PC-9 (cell line): ENCODE data around the gene TTC14.

ENCODE experiments used
- CTCF ChIP-seq: fragments of 200-600 bp; sonication (generic); conservative IDR thresholded peaks from 2 replicates; pipeline ENCODE4 v1.6.1; 2017; ENCODE audit warnings: mixed run types, antibody characterized with exemption, mild to moderate bottlenecking, moderate library complexity
- EZH2 ChIP-seq: fragments of 200-600 bp; sonication (generic); IDR thresholded peaks from 2 replicates; pipeline ENCODE4 v1.8.0; 2017; ENCODE audit warnings: antibody characterized with exemption, low read depth

- TF ChIP-seq CTCF (no peak), EZH2 (no peak)
Observed at GRCh38 chr3:180619723-180620122, 17.8 kb downstream of the TTC14 start.
